MCF 10A (cell line): ENCODE results near the gene LY6G5C. TPM values are rescaled to one million over a fixed set of nuclear protein-coding genes. Genes with fewer than 3 reads are reported as not detected.

Experiments used
- BruUV-seq: library from RNA; stranded (reverse); fragments of 400-500 nt; replicated peaks from 2 replicates; lab custom pipeline; 2021; lab: Mats Ljungman, UMichigan
- CTCF ChIA-PET: fragments of 300-600 bp; sonication (Branson Sonifier 250); formaldehyde crosslinking; extraction: SDS; loops from one replicate; lab custom pipeline; 2021; ENCODE audit warnings: antibody characterized with exemption, inconsistent platforms; lab: Yijun Ruan, JAX
- POLR2A ChIA-PET: fragments of 300-600, 350-650 bp; sonication (Branson Sonifier 250); formaldehyde crosslinking; extraction: SDS; loops from one replicate; lab custom pipeline; 2020; ENCODE audit warnings: antibody characterized with exemption, inconsistent platforms; lab: Yijun Ruan, JAX
- DNase-seq: peaks from one replicate; pipeline ENCODE4 v3.0.0-alpha.2; 2018; ENCODE audit not compliant: unreplicated experiment
- H3K27ac Mint-ChIP-seq: one replicate; pipeline ENCODE4 v1.8.0; 2022; ENCODE audit warnings: mild to moderate bottlenecking, low read depth, mixed read lengths; ENCODE audit not compliant: unreplicated experiment
- H3K27me3 Mint-ChIP-seq: one replicate; pipeline ENCODE4 v1.8.0; 2022; ENCODE audit warnings: mixed read lengths; ENCODE audit not compliant: insufficient read depth, unreplicated experiment
- H3K36me3 Mint-ChIP-seq: one replicate; pipeline ENCODE4 v1.8.0; 2022; ENCODE audit warnings: mild to moderate bottlenecking, moderate library complexity, mixed read lengths; ENCODE audit not compliant: insufficient read depth, unreplicated experiment
- H3K4me1 Mint-ChIP-seq: one replicate; pipeline ENCODE4 v1.8.0; 2022; ENCODE audit warnings: mixed read lengths; ENCODE audit not compliant: insufficient read depth, unreplicated experiment
- H3K4me3 Mint-ChIP-seq: one replicate; pipeline ENCODE4 v1.8.0; 2022; ENCODE audit warnings: mild to moderate bottlenecking, moderate library complexity, mixed read lengths; ENCODE audit not compliant: unreplicated experiment
- H3K9me3 Mint-ChIP-seq: one replicate; pipeline ENCODE4 v1.8.0; 2022; ENCODE audit warnings: mixed read lengths; ENCODE audit not compliant: unreplicated experiment
- intact Hi-C: fragments of 100-400 bp; cut with micrococcal nuclease; formaldehyde crosslinking; loops from 2 replicates; pipeline ENCODE4 v1.14.1; 2022
- total RNA-seq: library from RNA; stranded (reverse); gene quantifications from 2 replicates; pipeline ENCODE4 v1.2.3, GENCODE V29; 2022
- TF ChIP-seq, protein P1 (sequence below): fragments of 200-600 bp; IDR thresholded peaks from one replicate; pipeline ENCODE4 v1.8.0; 2022; ENCODE audit warnings: antibody characterized with exemption, mild to moderate bottlenecking; ENCODE audit not compliant: unreplicated experiment

LY6G5C gene
- total RNA-seq, 1 experiment from 2014 or later = 1.4 TPM

DNA sequence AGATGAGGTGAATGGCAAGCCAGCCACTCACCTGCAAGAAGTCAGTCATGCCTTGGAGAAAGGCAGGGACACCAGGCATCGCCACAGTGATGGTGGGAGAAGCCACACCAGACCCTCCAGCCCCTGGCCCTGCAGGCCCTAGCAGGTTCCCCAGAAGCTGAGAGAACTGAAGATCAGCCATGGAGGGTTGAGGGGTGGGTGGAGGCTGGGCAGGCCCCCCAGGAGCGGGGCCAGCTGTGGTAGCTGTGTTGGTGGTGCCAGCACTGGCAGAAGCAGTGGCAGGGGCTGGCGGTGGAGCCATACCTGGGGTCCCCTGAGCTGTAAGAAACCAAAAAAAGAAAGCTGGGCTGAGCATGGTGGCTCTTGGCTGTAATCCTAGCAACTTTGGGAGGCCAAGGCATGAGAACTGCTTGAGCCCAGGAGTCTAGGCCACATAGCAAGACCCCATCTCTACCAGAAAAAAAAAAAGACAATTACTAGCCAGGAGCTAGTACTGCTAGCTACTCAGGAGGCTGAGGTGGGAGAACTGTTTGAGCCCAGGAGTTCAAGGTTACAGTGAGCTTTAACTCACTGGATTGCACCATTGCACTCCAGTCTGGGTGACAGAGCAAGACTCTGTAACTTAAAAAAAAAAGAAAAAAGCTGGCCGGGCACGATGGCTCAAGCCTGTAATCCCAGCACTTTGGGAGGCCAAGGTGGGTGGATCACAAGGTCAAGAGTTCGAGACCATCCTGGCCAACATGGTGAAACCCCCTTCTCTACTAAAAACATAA is 37.9 kb downstream of the LY6G5C start:
- no TSS peak for BruUV-seq
- POLR2A ChIA-PET = interaction anchor here (1.0 to 1.8 kb wide), 2 partner anchors 9 to 22 kb away, joined by 3 to 11 read pairs; partner anchors contain the start of genes BAG6 and GPANK1

DNA sequence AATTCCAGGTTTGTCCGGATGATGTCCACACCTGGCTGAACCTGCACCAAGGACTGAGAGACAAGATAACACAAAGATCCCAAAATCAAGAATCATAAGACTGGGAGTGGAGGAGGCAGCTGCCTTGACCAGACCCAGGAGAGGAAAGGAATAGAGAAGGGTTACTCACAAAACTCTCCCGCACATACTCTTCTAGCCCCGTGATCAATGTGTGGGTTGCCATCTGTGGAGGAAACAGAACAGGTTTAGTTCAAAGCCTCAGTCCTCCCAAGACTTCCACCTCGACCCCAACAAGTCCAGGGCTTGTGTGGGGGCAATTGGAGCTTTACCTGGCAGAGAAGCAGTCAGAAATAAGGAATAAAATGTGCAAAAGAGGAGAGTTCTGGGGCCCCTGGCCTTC is 39.5 kb downstream of the LY6G5C start:
- ChIA-PET CTCF (no interaction called here), POLR2A (interaction anchor here (4.7 to 6.2 kb wide), 2 partner anchors 11 to 18 kb away, joined by 50 to 59 read pairs; partner anchors contain the start of genes BAG6 and PRRC2A)
- no peak for DNase-seq
- no peak overlapping the region for H3K27ac Mint-ChIP-seq
- no peaks in the 10 kb centered on the region for H3K9me3 Mint-ChIP-seq
- no TSS peak for BruUV-seq
- H3K4me1 Mint-ChIP-seq = no peaks in the 10 kb centered on the region
- peaks cover 72% of the 10 kb centered on the region for H3K36me3 Mint-ChIP-seq
- no peaks in the 10 kb centered on the region for H3K27me3 Mint-ChIP-seq
- TF ChIP-seq, protein P1, sequence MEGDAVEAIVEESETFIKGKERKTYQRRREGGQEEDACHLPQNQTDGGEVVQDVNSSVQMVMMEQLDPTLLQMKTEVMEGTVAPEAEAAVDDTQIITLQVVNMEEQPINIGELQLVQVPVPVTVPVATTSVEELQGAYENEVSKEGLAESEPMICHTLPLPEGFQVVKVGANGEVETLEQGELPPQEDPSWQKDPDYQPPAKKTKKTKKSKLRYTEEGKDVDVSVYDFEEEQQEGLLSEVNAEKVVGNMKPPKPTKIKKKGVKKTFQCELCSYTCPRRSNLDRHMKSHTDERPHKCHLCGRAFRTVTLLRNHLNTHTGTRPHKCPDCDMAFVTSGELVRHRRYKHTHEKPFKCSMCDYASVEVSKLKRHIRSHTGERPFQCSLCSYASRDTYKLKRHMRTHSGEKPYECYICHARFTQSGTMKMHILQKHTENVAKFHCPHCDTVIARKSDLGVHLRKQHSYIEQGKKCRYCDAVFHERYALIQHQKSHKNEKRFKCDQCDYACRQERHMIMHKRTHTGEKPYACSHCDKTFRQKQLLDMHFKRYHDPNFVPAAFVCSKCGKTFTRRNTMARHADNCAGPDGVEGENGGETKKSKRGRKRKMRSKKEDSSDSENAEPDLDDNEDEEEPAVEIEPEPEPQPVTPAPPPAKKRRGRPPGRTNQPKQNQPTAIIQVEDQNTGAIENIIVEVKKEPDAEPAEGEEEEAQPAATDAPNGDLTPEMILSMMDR = no peak
- intact Hi-C loops = no loop called here
- no peak overlapping the region for H3K4me3 Mint-ChIP-seq

More for the DNA sequence above, 37.9 kb downstream of the LY6G5C start:
- Mint-ChIP-seq H3K4me3 (no peak overlapping the region), H3K27me3 (no peaks in the 10 kb centered on the region), H3K4me1 (no peaks in the 10 kb centered on the region), H3K36me3 (peaks cover 74% of the 10 kb centered on the region), H3K27ac (no peak overlapping the region), H3K9me3 (no peaks in the 10 kb centered on the region)
- TF ChIP-seq, protein P1 = no peak
- intact Hi-C loops = no loop called here
- no peak for DNase-seq
- CTCF ChIA-PET = interaction anchor here (0.6 kb wide), 2 partner anchors 54 to 92 kb away, joined by 3 read pairs; no protein-coding TSS in a partner anchor

DNA sequence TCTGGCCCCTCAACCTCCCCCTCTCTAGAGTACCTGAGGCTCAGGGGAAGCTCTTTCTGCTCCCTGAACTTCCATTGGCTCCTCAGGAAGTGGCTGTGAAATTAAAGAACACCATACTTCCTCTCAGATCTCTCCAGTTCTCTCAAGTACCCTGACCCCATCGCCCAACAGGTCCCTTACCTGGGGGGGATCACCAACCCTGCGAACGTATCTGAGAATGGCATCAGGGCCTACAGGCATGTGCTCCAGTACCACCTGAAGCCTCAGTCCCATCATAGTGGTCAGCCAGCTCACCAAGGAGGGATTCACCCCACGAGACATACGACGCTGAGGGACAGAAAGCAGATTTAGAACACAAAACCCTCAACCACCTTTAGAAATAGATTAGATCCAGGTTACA is 40.3 kb downstream of the LY6G5C start:
- no peak for DNase-seq
- TF ChIP-seq, protein P1 = no peak
- Mint-ChIP-seq H3K27me3 (no peaks in the 10 kb centered on the region), H3K4me1 (no peaks in the 10 kb centered on the region), H3K4me3 (no peak overlapping the region), H3K9me3 (no peaks in the 10 kb centered on the region), H3K36me3 (peaks cover 73% of the 10 kb centered on the region), H3K27ac (no peak overlapping the region)
- CTCF ChIA-PET = interaction anchor here (0.6 kb wide), 2 partner anchors 13 to 94 kb away, joined by 3 read pairs; partner anchors contain the start of gene ATP6V1G2
- BruUV-seq = TSS peak; percentile 69
- POLR2A ChIA-PET = interaction anchor here (4.7 to 6.2 kb wide), 2 partner anchors 11 to 17 kb away, joined by 50 to 59 read pairs; partner anchors contain the start of genes BAG6 and PRRC2A
- intact Hi-C loops = no loop called here

DNA sequence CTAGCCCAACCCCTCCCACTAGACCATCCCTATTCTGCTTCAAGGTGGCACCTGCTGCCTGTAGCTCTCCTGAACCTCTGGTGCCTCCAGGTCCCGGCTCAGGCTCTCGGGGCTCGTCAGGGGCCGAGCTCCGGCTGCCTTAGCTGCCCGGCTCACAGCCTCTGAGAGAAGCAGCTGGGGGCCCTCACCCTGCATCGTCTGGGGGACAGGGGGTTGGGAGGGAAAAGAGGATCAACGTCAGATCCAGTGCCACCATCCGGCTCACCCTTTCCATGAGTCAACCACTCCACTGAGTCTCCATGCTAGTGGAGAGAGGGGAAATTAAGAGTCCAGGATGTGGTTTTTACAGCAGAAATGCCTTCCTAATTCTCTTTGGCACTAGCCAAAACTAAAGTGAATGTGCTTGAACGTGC is 41.4 kb downstream of the LY6G5C start:
- CTCF ChIA-PET = no interaction called here
- H3K36me3 Mint-ChIP-seq = peaks cover 76% of the 10 kb centered on the region
- no peaks in the 10 kb centered on the region for H3K27me3 Mint-ChIP-seq
- no peaks in the 10 kb centered on the region for H3K4me1 Mint-ChIP-seq
- no peak overlapping the region for H3K27ac Mint-ChIP-seq
- H3K9me3 Mint-ChIP-seq = no peaks in the 10 kb centered on the region
- TF ChIP-seq, protein P1 = no peak
- POLR2A ChIA-PET = interaction anchor here (4.7 to 6.2 kb wide), 2 partner anchors 12 to 16 kb away, joined by 50 to 59 read pairs; partner anchors contain the start of genes BAG6 and PRRC2A
- DNase-seq = no peak
- intact Hi-C loops = no loop called here
- H3K4me3 Mint-ChIP-seq = no peak overlapping the region
- no TSS peak for BruUV-seq
